NCI-H1930 (cell line): Measurements from ENCODE around the gene KCTD17.

Experiments
- DNase-seq, 2 experiments: peaks; one replicate each; lab custom pipeline; 2025; lab: John Stamatoyannopoulos, UW

The KCTD17 gene, protein sequence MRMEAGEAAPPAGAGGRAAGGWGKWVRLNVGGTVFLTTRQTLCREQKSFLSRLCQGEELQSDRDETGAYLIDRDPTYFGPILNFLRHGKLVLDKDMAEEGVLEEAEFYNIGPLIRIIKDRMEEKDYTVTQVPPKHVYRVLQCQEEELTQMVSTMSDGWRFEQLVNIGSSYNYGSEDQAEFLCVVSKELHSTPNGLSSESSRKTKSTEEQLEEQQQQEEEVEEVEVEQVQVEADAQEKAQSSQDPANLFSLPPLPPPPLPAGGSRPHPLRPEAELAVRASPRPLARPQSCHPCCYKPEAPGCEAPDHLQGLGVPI

GRCh38 chr22:37051391-37052385 is at the start of gene KCTD17:
KCTD17 (plus strand) TSS chr22:37051742; CDS start chr22:37051761, 19 bp downstream.
- DNase-seq = peak; percentile 55 to 65

- DNase-seq = no peak
Measured at GRCh38 chr22:37001826-37002225, 49.7 kb upstream of the KCTD17 start.

GRCh38 chr22:37002633-37003032 is 48.9 kb upstream of the KCTD17 start:
- DNase-seq = no peak

DNA sequence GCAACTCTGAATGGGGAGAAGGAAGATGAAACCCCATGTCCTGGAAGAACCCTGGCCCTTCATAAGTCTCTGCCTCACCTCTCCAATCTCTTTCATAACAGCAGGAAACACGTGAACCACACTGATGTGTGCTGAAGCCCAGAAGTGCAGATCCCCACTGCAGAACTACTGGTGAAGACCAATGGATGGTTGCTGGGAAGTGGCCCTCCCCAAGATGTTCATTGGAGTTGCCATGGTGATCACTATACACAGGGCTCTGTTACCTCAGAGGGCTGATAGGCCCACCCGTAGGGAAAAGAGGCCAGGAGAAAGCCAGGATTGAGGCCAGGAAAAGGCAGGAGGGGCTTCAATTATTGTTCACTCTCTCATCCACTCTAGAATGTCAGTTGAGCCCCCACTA is 43.9 kb upstream of the KCTD17 start:
- DNase-seq = no peak

- DNase-seq = no peak
Measured at GRCh38 chr22:37008365-37008764, 43.2 kb upstream of the KCTD17 start.

GRCh38 chr22:37009490-37009889 is 42.1 kb upstream of the KCTD17 start:
- DNase-seq = no peak

GRCh38 chr22:37010174-37010573 is 41.4 kb upstream of the KCTD17 start:
- no peak for DNase-seq

DNA sequence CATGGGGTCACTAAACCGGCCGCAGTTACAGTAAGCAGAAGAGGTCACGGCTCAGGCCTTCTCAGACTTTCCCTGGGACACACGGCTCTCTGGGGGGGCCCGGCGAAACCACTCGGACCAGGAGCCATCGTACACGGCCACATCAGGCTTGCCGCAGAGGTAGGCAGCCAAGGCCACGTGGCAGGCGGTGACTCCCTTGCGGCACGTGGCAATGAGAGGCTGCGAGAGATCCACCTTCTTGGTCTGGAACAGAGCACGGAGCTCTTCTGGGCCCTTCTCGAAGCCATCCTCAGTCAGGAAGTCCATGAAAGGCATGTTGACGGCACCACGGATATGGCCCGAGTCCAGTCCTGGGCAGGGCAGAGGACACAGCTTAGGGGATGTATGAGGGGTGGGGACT is 40.6 kb upstream of the KCTD17 start:
- no peak for DNase-seq

GRCh38 chr22:37011472-37011871 is 40.1 kb upstream of the KCTD17 start:
- DNase-seq = no peak

GRCh38 chr22:37012262-37012904 is 39.2 kb upstream of the KCTD17 start:
- DNase-seq = no peak

DNA sequence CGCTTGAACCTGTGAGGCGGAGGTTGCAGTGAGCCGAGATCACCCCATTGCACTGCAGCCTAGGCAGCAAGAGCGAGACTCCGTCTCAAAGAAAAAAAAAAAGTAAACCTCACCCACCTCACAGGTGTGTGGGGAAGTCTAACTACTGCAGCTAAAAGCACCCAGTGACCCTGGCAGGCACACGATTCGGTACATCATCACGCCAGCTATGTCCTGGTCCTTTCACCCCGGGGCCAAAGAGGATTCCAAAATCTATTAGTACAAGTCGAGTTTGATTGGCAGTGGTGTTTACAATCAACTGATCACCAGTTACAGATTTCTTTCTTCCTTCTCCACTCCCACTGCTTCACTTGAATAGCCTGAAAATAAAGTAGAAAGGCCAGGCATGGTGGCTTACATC is 38.6 kb upstream of the KCTD17 start:
- DNase-seq = no peak

DNA sequence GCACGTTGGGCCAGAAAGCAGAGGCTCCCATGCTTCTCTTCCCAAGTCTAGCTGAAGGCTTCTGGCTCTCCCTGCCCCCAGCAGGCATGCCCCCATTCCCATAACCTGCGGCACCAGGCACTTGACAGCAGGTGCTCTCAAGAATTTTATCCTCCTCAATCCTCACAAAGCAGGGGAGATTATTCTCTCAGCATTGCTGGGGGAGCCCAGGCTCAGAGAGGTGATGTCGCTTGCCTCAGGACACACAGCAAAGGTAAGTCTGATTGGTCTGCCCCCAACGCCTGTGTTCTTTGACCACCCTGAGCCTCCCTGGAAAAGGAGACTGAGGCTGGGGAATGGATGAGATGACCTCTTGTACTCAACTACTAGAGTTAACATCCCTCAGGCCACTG is 37.1 kb upstream of the KCTD17 start:
- no peak for DNase-seq

- DNase-seq = no peak
Measured at GRCh38 chr22:37014835-37015586, 36.5 kb upstream of the KCTD17 start.

DNA sequence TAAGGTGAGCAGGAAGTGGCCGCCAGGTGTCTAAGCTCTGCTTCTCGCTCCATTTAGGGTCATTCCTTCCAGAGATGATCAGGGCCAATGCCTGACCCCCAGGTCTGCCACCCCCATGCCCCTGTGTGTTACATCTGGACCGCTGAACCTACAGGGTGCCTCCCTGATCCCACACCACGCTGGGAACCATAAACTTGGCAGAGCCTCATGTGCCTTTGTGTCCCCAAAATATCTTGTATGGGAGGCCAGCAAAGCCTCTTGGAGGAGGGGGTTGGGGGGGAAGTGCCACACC is 36.0 kb upstream of the KCTD17 start:
- no peak for DNase-seq

- no peak for DNase-seq
Measured at GRCh38 chr22:37016134-37016910, 35.2 kb upstream of the KCTD17 start.

DNA sequence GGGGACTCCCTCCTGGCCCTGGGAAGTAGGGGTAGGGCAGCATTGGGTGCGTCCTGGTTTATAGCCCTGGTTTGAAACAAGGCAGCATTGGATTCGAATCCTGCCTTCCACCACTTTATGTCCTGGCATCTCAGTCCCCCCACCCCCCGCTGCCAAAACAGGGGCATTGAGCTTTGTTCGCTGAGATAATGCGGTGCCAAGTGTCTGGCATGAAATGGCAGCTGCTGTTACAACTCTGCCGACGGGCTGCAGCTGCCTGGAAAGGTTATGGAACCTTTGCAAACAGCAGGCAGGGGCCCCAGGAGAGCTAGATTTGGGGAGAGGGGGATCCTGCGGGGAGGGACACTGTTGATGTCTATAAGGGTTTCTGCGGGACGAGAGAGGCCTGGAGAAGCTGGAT is 34.2 kb upstream of the KCTD17 start:
- no peak for DNase-seq

- DNase-seq = no peak
Measured at GRCh38 chr22:37018086-37018814, 33.3 kb upstream of the KCTD17 start.

DNA sequence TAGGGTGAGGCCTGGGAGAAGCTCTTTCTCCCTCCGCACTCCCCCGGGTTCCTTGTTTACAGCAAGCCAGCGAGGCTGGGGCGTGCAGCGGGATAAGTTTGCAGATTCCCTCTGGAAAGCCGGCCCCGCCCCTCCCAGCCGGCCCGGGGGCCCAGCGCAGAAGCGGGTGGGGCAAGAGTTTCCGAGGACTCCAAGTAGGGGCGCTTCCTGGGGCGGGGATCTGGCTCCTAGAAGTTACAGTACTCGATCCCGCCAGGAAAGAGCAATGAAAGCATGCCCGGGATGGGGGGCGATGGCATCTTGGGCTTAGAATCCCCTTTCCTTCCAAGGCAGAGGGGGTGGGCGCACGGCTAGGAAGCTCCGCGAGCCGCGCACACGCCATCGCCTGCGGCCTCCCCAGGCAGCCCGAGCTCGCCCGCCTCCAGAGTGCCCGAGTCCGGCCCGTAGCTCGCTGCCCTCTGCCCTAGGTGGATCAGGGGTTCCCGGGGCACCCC is 32.7 kb upstream of the KCTD17 start:
- DNase-seq = no peak

- peak; percentile 51 to 79 for DNase-seq
Measured at GRCh38 chr22:37019309-37020191, 32.0 kb upstream of the KCTD17 start, which contains the start of the genes MPST and TST. MPST (plus strand) TSS chr22:37019742; CDS start chr22:37019837, 95 bp downstream. TST (minus strand) TSS chr22:37019447; CDS start chr22:37018732, 715 bp downstream.
